NCI-H524 (cell line): ENCODE data around the gene WFS1.

Experiments used
- DNase-seq, 2 experiments: peaks; one replicate each; lab custom pipeline; 2025; lab: John Stamatoyannopoulos, UW

WFS1 gene

DNA sequence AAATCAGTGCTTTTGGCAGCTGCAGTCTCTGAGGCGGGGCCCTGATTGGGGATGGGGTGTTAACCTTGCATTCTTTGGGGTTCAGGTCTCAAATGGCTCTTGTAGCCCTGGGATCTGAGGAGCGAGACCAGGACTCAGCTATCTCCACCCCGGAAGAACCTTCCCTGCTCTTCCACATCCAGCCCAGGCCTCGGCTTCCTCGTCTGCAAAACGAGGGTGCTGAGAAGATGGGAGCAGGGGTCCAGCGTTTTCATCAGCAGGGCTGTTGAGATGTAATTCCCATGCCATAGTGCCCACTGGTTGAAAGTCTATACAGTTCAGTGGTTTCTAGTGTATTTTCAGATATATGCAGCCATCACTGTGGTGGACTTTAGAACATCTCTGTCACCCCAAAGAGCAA, 34.6 kb upstream of the WFS1 start:
- DNase-seq = no peak

DNA sequence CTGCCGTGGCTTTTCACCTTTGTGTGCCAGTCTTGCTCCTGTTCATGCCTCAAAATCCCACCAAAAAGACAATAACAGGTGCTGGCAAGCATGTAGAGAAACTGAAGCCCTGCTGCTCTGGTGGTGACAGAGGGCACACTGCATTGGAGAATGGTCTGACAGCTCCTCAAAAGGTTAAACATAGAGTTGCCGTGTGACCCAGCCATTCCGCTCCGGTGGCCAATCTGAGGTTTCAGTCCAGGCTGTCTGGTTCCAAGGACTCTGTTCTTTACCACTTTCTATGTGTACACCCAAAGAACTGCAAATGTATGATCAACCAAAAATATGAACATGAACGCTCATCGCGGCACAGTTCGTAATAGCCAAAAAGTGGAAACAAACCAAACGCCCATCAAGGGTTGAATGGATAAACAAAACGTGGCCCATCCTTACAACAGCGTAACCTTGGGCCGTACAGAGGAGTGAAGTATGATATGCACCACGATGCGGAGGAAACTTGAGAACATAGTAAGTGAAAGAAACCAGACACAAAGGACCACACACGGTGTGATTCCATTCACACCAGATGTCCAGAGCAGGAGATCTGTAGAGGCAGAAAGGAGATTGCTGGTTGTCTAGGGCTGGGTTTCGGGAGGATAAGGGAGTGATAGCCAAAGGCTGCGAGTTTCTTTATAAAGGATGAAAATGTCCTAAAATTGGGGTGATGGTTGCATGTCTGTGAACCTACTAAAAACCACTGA, 33.6 kb upstream of the WFS1 start:
- no peak for DNase-seq

DNA sequence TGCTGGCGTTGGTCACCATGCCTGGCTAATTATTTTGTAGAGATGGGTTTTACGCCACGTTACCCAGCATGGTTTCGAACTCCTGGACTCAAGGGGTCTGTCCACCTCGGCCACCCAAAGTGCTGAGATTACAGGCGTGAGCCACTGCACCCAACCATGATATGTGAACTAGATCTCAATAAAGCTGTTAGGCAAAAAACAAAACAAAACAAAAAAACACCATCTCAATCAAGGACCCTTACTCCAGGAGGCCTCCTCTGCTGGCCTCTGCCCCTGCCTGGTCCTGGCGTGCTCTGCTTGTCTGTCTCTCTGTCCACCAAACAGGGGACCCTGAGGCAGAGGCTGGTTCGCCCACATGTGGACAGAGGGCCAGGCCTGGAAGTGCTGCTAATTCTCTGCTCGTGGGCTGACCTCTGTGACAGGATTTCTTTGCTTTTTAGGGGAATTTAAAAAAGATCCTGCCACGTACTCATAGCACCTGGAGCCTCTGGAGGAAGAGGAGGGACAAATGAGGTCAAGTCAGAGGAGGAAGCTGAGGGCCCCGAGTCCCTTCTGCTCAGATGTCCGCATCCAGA, 32.7 kb upstream of the WFS1 start:
- no peak for DNase-seq

DNA sequence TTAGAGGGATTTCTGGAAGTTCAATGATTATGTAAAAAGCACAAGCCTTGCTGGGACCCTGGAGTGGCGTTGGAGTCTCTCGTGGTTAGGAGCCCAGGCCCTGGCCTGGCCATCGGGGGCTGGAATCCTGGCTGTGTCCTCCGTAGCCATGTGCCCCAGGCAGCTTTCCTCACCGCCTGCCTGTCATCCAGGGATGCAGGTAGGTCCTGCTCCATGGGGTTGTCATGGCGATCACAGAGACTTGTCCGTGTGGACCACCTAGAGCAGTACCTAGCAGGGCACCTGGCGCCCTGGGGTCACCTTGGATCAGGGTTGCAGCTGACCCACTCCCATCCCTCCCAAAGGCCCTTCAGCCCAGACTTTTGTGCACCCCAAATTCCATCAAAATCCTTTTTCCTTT, 30.2 kb upstream of the WFS1 start:
- no peak for DNase-seq

DNA sequence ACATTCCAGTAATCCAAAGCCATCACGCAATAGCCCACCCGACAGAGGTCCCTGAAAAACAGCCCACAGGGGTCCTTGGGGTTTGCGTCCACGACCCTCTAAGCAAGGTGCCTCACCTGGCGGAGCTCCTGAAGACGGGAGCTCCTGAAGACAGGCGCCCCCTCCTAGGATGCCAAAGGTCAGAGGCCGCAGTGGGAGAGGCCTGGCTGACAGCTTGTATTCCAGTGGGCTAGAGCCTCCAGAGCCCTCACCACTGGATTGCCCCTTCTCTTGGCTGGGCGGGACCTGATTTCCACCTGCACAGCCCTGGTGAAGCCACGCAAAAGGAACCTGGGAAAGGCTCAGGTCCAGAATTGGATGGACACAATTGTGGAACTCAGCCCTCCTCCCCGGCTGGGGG, 29.7 kb upstream of the WFS1 start:
- DNase-seq = no peak

DNA sequence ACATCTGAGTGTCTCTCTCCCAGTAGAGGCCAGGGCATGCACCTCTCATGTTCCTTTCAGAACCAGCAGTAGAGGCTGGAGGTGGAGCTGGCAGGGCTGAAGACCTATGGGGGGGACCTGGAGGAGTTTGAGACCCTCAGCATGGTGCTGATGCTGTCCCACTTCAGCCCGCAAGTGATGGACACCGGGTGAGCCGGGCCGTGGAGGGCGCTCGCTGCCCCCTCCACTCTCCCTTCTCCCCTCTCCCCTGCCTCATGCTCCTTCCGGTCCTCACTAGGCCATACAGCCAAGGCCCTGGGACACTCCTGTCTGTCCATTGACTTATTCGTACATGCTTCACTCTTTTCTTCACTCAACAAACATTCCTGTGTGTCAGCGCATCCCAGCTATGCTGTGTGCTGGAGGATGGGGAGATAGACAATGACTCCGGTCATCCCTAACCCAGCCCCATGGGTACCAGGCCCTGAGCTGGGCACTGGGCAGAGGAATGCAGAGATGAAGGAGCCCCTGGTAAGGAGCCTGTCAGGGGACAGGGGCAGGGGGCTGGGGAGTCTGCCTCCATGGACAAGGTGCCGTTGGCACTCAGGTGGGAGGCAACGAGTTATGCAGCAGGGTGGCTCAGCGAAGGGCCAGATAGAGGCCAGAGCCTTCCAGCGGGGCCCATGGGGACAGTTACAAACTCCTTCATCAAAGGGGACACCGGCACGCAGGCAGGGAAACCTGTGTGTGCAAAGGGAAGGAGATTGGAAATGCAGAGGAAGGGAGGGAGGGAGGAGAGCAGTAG, 28.4 kb upstream of the WFS1 start:
- no peak for DNase-seq

DNA sequence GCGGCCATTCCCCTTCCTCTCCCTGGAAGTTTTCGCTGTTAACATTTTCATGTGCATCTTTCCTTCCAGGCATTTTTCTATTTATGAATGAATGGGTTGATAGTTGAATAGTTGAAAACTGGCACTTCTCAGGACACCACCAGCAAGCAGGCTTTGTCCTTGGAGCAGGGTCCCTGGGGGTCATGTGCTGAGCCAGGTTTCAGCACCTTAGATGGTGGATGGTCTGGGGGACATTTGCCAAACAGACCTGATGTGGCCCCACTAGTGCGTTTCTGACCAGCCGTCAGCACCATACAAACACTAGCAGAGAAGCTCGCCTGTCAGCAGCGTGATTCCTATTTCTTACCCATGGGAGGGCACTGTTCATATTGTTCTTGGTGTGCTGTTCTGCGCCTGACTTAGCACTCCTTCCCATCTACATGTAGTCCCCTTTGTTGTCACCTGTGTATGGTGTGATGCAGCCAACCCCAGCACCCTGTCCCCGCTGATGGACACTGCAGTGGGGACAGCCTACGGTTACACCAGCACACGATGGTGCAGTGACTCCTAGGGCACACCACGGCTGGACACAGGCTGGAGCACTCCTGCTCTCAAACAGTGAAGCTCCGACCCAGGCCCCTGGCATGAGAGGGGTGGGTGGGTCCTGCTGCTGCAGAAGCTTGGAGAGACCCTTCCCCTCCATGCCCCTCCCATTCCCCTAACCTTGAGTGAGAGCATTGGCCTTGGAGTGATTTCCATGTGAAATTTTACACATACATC, 27.2 kb upstream of the WFS1 start:
- DNase-seq = no peak

DNA sequence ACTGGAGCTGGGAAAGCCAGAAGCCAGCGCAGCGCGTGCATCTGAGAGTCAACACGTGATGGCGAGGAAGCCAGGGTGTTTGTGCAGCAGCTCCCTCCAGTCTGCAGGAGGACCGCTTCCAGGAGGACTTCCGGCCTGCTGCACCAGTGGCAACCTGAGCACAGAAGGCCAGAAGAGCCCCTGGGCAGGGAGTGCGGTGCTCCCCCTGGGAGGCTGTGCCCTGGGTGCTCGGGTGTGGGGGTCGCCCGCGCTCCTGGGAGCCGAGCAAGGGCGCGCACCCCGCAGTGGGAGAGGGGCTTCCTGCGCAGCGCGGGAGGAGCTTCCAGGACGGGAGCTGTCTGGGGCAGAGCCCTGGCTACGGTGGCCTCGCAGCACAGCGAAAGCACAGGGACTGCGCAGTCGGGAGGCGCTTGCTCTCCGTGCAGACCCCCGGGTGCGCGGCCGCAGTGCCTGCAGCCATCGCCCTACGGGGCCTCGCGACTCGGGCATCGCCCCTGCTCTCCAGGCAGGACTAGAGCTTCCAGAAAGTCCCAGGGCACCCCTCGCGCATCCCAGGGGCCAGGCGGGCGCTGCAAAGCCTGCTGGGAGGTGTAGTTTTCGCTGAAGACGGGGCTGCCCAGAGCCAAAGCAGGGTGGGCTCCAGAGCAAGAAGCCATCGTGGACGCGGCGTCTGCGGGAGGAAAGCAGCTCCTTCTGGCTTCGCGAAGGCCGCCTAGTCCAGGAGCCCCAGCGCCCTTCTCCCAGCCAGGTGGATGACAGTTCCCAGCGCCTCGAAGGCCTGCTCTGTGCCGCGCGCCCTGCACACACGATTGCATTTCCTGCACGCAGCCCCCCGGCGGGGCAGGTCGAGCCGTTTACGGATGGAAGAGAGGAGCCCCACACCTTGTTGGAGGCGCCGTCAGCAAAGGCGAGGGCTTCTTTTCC, 24.1 kb upstream of the WFS1 start:
- no peak for DNase-seq

DNA sequence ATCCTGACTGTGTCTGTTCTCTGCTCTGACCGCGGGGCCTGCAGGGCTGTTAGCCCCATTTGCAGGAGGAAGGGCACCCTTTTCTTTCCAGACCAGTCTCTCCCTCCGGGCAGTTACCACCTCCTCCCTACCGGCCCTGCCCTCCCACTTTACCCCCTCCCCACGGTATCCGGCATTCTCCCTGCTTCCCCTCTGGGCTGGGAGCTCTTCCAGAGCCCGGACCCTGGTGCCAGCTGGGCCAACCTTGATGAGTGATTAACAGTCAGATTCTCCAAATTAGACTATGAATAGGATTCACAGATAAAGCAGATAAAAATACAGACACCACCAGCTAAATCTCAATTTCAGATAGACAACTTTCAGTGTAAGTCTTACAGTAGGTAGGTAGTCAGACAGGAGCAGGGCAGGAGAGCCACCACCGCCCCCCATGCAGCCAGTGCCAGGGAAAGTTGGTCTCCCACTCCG, 23.4 kb upstream of the WFS1 start:
- DNase-seq = no peak

DNA sequence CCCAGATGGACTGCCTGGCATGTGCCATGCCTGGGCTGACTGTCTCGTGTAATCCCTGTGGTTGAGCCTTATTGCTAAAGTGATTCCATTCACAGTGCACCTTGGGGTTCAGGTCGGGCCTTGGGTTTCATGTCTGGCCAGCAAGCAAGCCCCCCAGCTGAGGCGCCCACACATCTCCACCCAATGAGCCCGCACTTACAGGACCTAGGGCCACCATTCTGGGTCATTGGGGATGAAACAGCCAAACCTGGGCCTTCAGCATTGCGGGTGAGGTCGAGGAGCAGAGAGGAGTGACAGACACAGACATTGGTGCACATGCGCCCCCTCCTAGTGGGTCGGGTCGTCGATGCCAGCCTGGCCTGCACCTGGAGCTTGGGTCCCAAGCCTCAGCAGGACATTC, 21.3 kb upstream of the WFS1 start:
- no peak for DNase-seq

DNA sequence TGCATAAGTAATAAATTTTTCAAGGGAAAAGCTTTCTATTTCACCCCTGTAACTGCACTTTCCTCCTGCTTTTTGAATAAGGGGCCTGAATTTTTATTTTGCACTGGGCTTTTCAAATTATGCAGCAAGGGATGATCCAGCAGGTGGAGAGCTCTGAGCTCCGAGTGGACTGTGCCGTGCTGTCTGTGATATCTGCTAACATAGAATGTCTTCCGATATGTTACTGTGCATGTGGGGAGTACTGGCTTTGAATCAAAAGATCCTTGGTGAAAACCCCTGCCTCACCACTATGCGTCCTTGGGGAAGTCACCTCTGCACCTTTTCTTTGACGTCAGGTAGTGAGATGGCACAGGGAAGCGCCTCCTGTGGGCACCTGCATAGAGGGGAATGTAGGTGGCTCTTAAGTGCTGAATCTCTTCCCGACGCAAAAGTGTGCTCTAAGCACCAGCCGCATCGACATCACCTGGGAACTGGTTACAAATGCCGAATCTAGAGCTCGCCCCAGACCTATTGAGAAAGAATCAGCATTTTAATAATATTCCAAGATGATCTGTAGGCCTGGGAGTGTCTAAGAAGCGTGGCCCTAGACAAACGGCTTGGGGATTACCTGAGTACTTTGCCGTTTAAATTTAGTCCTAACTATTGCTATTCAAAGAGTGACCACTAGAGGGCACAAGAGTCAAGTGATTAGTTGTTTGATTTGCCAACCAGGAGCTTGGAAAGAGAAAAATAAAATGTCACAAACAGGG, 19.2 kb upstream of the WFS1 start:
- peak; percentile 56 to 77 for DNase-seq

DNA sequence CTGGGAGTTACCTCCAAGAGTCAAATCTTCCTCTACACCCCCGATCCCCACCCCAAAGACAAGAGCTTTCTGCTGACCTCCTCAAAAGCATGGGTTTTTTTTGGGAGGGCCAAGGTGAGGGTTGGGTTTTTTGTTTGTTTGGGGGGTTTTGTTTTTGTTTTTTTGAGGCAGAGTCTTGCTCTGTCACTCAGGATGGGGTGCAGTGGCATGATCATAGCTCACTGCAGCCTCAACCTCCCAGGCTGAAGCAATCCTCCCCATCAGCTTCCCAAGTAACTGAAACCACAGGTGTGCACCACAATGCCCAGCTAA, 18.7 kb upstream of the WFS1 start:
- no peak for DNase-seq

DNA sequence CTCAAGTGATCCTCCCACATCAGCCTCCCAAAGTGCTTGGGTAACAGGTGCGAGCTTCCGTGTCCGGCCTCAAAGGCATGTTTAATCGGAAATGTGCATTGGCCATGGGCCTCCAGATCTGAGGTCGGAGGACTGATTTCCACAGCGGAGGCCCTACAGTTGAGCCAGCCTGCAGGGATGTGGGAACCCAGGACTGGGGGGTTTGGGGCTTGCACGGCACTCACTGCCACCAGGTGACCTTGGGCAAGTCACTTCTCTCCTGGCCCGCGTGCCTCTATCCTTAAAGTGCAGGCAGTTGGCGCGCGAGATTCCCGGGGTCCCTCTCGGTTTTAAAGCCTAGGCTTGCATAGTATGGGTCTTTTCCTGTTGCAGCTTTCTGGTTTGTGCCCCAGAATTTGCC, 18.3 kb upstream of the WFS1 start:
- no peak for DNase-seq

DNA sequence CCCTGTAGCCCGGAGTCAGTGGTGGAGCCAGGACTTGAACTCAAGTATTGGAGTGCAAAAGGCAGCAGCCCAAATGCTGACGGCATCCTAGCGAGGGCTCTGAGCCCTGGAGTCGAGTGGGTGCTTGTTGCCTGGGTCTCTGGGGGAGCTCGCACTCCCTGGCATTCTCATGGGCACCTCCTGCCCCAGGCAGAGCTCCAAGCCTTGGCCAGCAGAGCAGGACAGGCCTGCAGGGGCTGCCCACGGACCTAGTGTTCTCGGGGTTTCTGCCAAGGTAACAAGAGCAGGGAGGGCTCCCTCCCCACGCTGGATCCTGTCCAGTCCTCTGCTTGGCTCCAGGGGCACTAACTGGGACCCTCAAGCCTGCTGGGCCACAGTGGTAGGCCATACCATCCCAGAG, 17.6 kb upstream of the WFS1 start:
- no peak for DNase-seq

DNA sequence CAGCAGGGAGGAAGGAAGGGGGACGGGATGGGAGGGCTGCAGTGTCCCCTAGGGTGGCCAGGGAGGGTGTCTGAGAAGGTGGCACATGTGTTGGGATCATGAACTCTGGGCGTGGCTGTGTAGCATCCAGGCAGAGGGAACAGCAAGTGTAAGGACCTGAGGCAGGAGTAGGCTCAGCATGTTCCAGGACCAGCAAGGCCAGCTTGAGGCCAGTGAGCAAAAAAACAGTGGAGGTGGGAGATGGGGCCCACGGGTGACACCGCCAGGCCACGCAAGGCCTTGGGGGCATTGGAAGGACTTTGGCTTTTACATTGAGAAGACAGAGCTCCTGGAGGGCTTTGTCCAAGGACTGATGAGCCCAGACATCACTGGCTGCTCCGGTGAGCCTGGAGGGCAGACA, 16.5 kb upstream of the WFS1 start:
- DNase-seq = no peak

DNA sequence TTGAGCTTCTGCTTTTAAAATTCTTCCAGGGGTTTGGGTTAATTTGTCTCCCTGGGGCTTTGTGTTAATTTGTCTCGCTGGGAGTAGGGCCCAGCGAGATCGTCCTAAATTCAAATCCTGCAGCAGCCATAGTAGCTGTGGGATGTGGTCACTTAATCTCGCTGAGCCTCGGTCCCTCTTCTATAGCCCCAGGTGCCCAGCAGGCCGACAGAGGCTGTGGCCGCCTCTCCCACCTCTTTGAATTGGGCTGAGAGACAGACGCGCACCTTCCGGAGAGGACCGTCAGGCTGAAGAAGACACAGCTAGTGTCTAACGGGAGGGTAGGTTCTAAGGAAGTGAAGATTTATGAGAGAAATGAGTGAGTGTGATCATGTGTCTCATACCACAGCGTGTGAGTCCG, 15.7 kb upstream of the WFS1 start:
- DNase-seq = no peak

DNA sequence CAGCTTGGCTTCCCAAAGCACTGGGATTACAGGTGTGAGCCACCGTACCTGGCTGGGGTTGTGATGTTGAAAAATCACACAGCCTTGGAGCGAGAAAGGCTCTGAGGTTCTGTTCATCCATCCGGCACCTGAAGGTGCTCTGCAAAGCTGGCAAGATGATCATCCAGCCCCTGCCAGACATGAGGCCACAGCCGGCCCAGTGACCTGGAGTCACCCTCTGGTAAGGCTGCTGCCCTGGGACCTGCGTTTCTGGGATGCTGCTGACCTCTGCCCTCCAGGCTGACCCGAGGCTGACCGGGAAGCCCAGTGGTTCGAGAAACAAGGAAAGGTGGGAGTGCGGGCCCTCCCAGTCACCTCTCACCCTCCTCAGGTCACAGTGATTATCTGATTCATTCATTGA, 13.5 kb upstream of the WFS1 start:
- DNase-seq = no peak

DNA sequence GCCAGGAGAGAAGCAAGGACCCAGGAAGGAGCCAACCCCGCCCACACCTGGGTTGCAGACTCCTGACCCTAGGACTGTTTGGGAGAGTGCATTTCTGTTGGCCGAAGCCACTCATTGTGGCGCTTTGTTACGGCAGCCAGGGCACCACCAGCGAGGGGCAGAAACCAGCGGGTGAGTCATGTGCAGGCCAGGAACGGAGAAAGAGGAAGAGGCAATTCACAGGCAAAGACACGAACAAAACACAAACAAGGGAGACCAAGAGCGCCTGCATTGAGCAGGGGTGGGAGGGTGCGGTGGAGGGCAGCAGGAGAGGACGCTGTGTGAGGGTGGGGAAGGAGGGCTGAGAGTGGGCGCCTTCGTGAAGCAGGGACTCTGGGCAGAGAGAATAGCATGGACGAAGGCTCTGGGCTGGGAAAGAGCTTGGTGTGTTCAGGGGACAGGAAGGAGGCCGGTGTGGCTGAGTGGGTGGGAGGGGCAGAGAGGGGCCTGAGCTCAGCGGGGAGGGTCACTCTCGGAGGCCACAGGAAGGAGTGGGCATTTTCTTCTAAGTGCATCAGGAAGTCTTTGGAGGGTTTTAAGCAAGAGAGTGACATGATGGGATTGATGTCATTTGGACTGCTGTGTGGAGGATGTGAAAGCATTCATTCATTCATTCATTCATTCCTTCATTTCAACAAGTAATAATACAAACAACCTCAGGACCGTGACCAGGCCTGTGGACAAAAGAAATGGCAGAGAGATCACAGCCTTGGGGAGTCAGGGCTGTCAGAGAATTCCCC, 12.2 kb upstream of the WFS1 start:
- DNase-seq = no peak

DNA sequence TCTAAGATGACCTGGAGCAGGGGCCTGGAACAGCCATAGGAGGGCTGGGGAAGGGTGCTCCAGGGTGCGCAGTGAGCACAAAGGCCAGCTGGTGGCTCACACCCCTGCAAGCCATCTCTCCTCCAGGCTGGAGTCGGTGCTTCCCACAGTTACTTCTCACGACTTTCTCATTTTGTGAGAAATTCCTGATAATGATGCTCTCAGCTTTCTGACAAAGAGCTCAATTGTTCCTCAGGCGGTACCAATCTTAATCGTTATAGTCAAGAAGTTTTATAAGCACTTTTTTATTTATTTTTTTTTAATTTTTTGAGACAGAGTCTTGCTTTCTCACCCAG, 11.7 kb upstream of the WFS1 start:
- no peak for DNase-seq

DNA sequence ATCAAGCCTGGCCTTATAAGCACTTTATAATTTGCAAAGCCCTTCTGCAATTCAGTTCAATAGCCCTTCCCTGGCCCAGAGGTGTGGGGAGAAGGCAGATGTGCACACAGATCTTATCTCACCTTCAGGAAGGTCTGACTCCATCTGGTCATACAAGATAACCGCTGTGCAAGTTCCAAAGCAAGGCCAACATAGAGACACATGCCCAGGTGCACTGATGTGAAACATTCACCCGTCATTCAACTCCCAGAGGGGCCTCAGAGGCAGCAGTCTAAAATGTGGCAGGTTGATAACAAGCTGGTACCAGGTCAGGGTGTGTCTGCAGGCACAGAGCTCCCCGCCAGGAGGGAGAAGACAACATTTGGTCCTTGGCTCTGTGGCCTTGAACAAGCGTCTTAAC, 10.9 kb upstream of the WFS1 start:
- DNase-seq = peak in 1 of 2 experiments; percentile 20
